ENCODE data around the gene UBE3D. TPM values are rescaled to one million over a fixed set of nuclear protein-coding genes. Genes with fewer than 3 reads are reported as not detected.

The UBE3D gene
- total and polyA plus RNA-seq, 2 of the 8 experiments (the other 6 are each of a cell fraction or from before 2014, with no cell fraction given): 5.7 to 16.3 TPM

- TF ChIP-seq YY1 (IDR thresholded peaks at IDR 0.05; ENCODE audit: low read depth, low read length) (peak; percentile 29; the same call in 1 of the 2 replicates), SP4 (IDR thresholded peaks at IDR 0.05; ENCODE audit: low read length) (no peak), SIN3A (conservative IDR thresholded peaks at IDR 0.05 in 1 of 2, IDR thresholded peaks at IDR 0.05 in 1 of 2; ENCODE audit: low read depth in 1 of 2, low read length in 2 of 2) (peak in 1 of 2 experiments; percentile 61; a peak in 1 of 4 replicates), SRF (IDR thresholded peaks at IDR 0.05; ENCODE audit: low read depth, low read length) (no peak), KDM1A (IDR thresholded peaks at IDR 0.05; ENCODE audit: borderline replicate concordance, low read length) (no peak), JUN (IDR thresholded peaks at IDR 0.05; ENCODE audit: low read depth, low read length) (no peak), BCL11A (IDR thresholded peaks at IDR 0.05; ENCODE audit: low read depth in 2 of 2, low read length in 2 of 2) (no peak), TEAD4 (IDR thresholded peaks at IDR 0.05; ENCODE audit: low read depth, low read length) (peak; percentile 89), PHF8 (conservative IDR thresholded peaks at IDR 0.05; ENCODE audit: low read depth, low read length) (no peak)
- TF ChIP-seq, protein P1, sequence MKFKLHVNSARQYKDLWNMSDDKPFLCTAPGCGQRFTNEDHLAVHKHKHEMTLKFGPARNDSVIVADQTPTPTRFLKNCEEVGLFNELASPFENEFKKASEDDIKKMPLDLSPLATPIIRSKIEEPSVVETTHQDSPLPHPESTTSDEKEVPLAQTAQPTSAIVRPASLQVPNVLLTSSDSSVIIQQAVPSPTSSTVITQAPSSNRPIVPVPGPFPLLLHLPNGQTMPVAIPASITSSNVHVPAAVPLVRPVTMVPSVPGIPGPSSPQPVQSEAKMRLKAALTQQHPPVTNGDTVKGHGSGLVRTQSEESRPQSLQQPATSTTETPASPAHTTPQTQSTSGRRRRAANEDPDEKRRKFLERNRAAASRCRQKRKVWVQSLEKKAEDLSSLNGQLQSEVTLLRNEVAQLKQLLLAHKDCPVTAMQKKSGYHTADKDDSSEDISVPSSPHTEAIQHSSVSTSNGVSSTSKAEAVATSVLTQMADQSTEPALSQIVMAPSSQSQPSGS (IDR thresholded peaks at IDR 0.05; ENCODE audit: low read length): no peak
- TF ChIP-seq, protein P2, sequence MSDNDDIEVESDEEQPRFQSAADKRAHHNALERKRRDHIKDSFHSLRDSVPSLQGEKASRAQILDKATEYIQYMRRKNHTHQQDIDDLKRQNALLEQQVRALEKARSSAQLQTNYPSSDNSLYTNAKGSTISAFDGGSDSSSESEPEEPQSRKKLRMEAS (IDR thresholded peaks at IDR 0.05): no peak
- TF ChIP-seq, protein P3, sequence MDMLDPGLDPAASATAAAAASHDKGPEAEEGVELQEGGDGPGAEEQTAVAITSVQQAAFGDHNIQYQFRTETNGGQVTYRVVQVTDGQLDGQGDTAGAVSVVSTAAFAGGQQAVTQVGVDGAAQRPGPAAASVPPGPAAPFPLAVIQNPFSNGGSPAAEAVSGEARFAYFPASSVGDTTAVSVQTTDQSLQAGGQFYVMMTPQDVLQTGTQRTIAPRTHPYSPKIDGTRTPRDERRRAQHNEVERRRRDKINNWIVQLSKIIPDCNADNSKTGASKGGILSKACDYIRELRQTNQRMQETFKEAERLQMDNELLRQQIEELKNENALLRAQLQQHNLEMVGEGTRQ (IDR thresholded peaks at IDR 0.05; ENCODE audit: low read length): no peak
- TF ChIP-seq, protein P4, sequence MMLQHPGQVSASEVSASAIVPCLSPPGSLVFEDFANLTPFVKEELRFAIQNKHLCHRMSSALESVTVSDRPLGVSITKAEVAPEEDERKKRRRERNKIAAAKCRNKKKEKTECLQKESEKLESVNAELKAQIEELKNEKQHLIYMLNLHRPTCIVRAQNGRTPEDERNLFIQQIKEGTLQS (IDR thresholded peaks at IDR 0.05; ENCODE audit: insufficient read depth, low read depth, low read length): no peak
Measured at GRCh38 chr6:83047065-83047754, 18.4 kb downstream of the UBE3D start (continued).

Measured in H1 (cell line).